ENCODE results near the gene RAB11A.

The RAB11A gene

DNA sequence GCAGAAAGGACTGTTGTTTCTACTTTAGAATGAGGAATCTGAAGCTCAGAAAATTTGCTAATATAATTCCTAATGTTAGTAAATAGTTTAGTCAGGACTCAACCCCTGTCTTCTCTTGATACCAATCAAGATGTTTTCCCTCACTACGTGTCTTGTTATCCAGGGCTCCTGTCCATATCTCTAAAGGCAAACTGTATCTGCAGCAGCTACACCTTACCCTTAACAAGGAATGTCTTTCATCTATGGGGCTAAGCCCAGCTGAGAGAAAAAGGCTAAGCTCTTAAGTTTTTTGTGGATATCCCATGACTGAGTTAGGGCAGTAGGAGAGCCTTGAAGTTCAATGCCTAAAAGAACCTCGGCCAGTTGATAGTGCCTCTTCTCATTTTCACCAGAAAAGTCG lies 32.5 kb downstream of the RAB11A start:
- H3K36me3 Mint-ChIP-seq (ENCODE audit: low read depth), result peaks cover 35% of the 10 kb centered on the region
- peaks cover 3% of the 10 kb centered on the region for H3K27me3 Mint-ChIP-seq (ENCODE audit: low read depth, poor library complexity)
- H3K27ac Mint-ChIP-seq, result no peak overlapping the region
- H3K4me1 Mint-ChIP-seq, result peaks cover 10% of the 10 kb centered on the region
- no peak overlapping the region for H3K4me3 Mint-ChIP-seq
- TF ChIP-seq, protein P1, sequence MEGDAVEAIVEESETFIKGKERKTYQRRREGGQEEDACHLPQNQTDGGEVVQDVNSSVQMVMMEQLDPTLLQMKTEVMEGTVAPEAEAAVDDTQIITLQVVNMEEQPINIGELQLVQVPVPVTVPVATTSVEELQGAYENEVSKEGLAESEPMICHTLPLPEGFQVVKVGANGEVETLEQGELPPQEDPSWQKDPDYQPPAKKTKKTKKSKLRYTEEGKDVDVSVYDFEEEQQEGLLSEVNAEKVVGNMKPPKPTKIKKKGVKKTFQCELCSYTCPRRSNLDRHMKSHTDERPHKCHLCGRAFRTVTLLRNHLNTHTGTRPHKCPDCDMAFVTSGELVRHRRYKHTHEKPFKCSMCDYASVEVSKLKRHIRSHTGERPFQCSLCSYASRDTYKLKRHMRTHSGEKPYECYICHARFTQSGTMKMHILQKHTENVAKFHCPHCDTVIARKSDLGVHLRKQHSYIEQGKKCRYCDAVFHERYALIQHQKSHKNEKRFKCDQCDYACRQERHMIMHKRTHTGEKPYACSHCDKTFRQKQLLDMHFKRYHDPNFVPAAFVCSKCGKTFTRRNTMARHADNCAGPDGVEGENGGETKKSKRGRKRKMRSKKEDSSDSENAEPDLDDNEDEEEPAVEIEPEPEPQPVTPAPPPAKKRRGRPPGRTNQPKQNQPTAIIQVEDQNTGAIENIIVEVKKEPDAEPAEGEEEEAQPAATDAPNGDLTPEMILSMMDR (IDR thresholded peaks at IDR 0.05), result no peak
- H3K9me3 Mint-ChIP-seq, result no peaks in the 10 kb centered on the region
- no peak for DNase-seq

DNA sequence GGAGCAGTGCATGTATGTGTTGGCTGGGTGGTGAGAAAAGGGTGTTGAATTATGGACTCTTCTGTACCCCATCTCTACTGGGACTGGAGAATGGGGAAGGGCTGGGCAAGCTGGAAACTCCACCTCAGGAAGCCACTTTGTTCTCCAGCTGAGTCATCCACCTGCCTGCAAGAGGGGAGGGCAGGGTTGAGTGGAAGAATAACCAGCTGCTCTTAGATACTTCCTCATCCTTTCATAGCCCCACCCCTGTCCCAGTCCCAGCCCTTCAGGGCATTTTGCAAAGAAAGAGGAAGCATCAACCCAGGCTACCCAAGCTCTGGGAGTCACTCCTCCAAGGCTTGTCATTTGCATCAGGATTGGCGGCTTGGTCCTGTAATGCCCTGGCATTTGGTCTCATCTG lies 33.1 kb downstream of the RAB11A start:
- no peak overlapping the region for H3K4me3 Mint-ChIP-seq
- no peak overlapping the region for H3K27ac Mint-ChIP-seq
- DNase-seq, result no peak
- no peaks in the 10 kb centered on the region for H3K9me3 Mint-ChIP-seq
- peaks cover 3% of the 10 kb centered on the region for H3K27me3 Mint-ChIP-seq (ENCODE audit: low read depth, poor library complexity)
- H3K36me3 Mint-ChIP-seq (ENCODE audit: low read depth), result peaks cover 39% of the 10 kb centered on the region
- H3K4me1 Mint-ChIP-seq, result peaks cover 10% of the 10 kb centered on the region
- TF ChIP-seq, protein P1 (IDR thresholded peaks at IDR 0.05), result no peak

DNA sequence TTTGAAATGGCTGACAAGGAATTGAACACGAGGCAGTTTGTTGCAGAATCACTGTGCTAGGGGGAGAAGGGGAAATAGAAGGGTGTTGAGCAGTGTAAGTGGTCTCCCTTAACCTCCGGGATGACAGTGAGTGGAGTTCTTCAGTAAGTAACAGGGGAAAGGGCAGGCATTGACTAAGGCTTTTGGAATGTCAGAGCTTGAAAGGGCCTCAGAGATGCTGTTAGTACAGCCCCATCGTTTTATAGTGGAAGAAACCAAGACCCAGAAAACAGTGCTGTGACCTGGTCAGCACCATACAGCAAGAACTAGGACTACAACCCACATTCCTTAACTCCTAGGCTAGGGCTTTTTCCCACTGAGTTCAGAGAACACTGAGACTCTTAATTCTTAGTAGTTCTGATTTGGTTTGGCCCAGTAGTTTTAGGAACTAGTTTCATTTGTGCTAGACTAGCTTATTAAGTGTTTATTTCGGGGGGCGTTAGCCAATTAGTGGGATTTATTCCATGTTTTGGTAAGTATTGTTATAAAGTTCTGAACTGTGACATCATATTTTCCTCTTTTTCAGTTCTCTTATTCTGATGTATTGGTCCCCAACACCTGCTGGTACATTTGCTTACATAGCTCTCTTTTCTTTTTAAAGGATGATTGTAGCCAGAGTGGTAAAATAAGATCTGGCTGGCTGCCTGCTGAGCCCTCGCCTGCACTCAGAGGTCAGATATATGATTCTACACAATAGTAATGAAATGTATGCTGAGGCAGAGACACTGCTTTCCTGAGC lies 34.2 kb downstream of the RAB11A start:
- Mint-ChIP-seq H3K4me1 (peaks cover 10% of the 10 kb centered on the region), H3K9me3 (no peaks in the 10 kb centered on the region), H3K27me3 (ENCODE audit: low read depth, poor library complexity) (peaks cover 3% of the 10 kb centered on the region), H3K4me3 (no peak overlapping the region), H3K27ac (peak overlapping the region; percentile 41), H3K36me3 (ENCODE audit: low read depth) (peaks cover 32% of the 10 kb centered on the region)
- DNase-seq, result no peak
- TF ChIP-seq, protein P1 (IDR thresholded peaks at IDR 0.05), result no peak

DNA sequence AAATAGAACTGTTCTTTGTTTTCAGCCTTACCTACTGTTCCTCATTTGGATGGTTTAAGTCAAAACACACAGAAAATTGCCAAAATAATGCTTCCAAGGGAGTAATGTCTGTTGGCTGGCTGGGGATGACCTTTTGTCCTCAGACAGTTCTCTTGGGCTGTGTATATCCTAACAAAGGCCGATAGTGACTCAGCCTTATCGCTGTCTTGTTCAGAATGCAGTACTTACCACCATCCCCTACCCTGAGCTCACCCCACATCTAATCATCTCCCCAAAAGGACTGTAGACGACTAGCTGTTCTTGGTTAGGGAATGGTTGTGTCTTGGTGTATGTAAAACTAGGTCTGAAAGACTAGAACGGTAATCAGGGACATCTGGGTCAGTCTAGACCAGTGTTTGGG lies 35.0 kb downstream of the RAB11A start:
- no peak overlapping the region for H3K27ac Mint-ChIP-seq
- H3K4me3 Mint-ChIP-seq, result no peak overlapping the region
- H3K4me1 Mint-ChIP-seq, result peaks cover 10% of the 10 kb centered on the region
- no peaks in the 10 kb centered on the region for H3K9me3 Mint-ChIP-seq
- H3K27me3 Mint-ChIP-seq (ENCODE audit: low read depth, poor library complexity), result peaks cover 6% of the 10 kb centered on the region
- peaks cover 32% of the 10 kb centered on the region for H3K36me3 Mint-ChIP-seq (ENCODE audit: low read depth)
- TF ChIP-seq, protein P1 (IDR thresholded peaks at IDR 0.05), result no peak
- DNase-seq, result no peak

DNA sequence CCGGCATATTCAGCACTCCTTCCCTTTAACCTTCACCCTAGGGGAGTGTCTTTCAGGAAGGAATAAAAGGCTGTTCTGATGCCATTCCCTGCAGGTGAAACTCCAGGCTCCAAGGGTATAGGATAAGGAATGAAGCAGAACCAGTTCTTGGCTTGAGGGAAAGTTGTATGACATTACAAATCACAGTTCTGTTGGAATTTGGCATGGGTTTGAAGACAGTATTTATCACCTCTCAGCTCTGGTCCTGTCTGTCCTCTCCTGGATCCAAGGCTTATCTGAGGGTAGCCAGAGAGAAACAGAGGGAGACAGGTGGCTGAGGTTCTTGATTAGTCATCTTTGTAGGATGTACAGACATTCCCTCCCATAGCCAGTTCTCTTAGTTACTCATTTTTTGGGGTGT lies 37.1 kb downstream of the RAB11A start:
- Mint-ChIP-seq H3K4me1 (peaks cover 15% of the 10 kb centered on the region), H3K27ac (no peak overlapping the region), H3K36me3 (ENCODE audit: low read depth) (peaks cover 25% of the 10 kb centered on the region), H3K27me3 (ENCODE audit: low read depth, poor library complexity) (peaks cover 6% of the 10 kb centered on the region), H3K9me3 (no peaks in the 10 kb centered on the region), H3K4me3 (no peak overlapping the region)
- TF ChIP-seq, protein P1 (IDR thresholded peaks at IDR 0.05), result no peak
- no peak for DNase-seq

DNA sequence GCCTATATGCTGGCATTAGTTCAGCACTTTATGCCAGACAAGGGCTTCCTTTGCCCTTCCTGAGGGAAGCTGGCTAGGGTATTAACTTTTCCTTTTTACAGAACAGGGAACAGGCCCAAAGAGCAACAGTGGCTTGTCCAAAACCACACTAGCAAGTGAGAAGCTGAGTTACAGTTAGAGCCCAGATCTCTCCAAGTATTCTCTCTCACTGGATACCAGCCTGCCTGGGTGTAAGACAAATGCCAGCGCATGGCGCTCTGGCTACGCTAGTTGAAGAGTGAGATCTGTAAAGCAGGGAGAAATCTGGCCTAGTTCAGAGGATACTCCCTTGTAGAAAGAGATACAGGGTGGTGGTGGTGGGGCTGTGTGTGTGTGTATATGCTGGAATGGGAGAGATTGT lies 38.4 kb downstream of the RAB11A start:
- TF ChIP-seq, protein P1 (IDR thresholded peaks at IDR 0.05), result no peak
- Mint-ChIP-seq H3K4me1 (peaks cover 10% of the 10 kb centered on the region), H3K27ac (no peak overlapping the region), H3K36me3 (ENCODE audit: low read depth) (peaks cover 25% of the 10 kb centered on the region), H3K9me3 (no peaks in the 10 kb centered on the region), H3K4me3 (no peak overlapping the region), H3K27me3 (ENCODE audit: low read depth, poor library complexity) (peaks cover 6% of the 10 kb centered on the region)
- DNase-seq, result no peak

Measured in nephron progenitor cell (in vitro differentiated cells).